ENCODE measurements around the gene TES.
"Not testable (repeated sequence)": the region's sequence is repeated elsewhere in the genome, so short reads cannot be mapped to it uniquely, and the experiment has no call there.

Gene TES

GRCh38 chr7:116171094-116171493, 39.2 kb upstream of the TES start:
- Histone ChIP-seq H3K27me3 (ENCODE audit: control insufficient read depth in 2 of 2, insufficient read depth in 2 of 2, low read length in 2 of 2) (no peaks in the 10 kb centered on the region), H3K4me1 (ENCODE audit: control insufficient read depth in 2 of 2, insufficient read depth in 2 of 2, low read length in 2 of 2) (no peaks in the 10 kb centered on the region), H3K9me3 (ENCODE audit: control insufficient read depth in 2 of 2, low read length in 2 of 2) (no peaks in the 10 kb centered on the region), H3K36me3 (ENCODE audit: control insufficient read depth in 2 of 2, insufficient read depth in 2 of 2, low read length in 2 of 2) (no peaks in the 10 kb centered on the region), H3K27ac (ENCODE audit: low read depth in 2 of 2, low read length in 2 of 2) (no peak overlapping the region), H3K4me3 (ENCODE audit: low read length in 2 of 2) (no peak overlapping the region), H3K9ac (ENCODE audit: low read depth in 1 of 2, low read length in 2 of 2) (no peak overlapping the region)

GRCh38 chr7:116172353-116172752, 38.0 kb upstream of the TES start:
- no peaks in the 10 kb centered on the region for H3K9me3 ChIP-seq (ENCODE audit: control insufficient read depth in 2 of 2, low read length in 2 of 2)
- H3K36me3 ChIP-seq (ENCODE audit: control insufficient read depth in 2 of 2, insufficient read depth in 2 of 2, low read length in 2 of 2) = no peaks in the 10 kb centered on the region
- H3K4me1 ChIP-seq (ENCODE audit: control insufficient read depth in 2 of 2, insufficient read depth in 2 of 2, low read length in 2 of 2) = no peaks in the 10 kb centered on the region
- no peak overlapping the region for H3K27ac ChIP-seq (ENCODE audit: low read depth in 2 of 2, low read length in 2 of 2)
- no peak overlapping the region for H3K4me3 ChIP-seq (ENCODE audit: low read length in 2 of 2)
- no peaks in the 10 kb centered on the region for H3K27me3 ChIP-seq (ENCODE audit: control insufficient read depth in 2 of 2, insufficient read depth in 2 of 2, low read length in 2 of 2)
- no peak overlapping the region for H3K9ac ChIP-seq (ENCODE audit: low read depth in 1 of 2, low read length in 2 of 2)

DNA sequence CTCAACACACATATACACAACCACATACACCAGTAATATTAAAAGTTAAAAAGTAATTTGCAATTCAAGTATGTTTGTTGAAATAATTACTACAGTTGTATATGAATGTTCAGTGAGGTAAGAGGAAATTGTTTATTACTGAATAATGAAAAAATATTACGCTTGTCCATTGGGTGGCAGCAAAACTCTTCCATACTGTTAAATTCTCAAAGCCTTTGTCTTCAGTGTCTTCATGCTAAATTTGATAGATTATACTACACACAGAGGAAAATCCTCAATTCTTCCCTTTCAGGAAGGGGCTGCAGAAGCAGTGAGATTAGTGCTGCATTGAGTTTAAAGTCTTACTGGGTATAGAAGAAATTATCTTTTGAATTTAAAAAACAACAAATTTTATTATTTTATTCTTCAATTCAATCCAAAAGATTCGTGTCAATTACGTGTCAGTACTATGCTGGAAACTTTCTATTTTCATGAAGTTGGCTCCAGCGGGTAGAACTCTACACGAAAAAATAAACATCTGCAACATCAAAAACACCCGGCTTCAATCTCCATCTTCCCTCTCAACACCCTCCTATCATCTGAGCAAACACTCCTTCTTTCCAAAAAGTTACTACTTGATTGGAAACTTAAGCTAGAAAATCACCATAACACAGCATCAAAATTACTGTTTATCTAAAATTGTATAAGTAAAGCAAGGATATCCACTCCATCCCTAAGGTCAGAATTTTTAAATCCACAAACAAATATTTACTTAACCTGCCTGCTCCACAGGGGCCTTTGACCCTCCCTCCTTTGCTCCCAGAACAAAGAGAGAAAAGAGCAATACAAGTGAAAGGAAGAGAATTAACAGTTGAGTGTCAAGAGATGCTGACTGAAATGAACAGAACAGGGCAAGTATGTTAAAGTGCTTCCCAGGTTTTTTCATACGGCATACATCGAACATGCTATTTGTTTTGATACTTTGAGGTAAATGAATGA, 37.0 kb upstream of the TES start:
- Histone ChIP-seq H3K4me3 (ENCODE audit: low read length in 2 of 2) (no peak overlapping the region), H3K36me3 (ENCODE audit: control insufficient read depth in 2 of 2, insufficient read depth in 2 of 2, low read length in 2 of 2) (no peaks in the 10 kb centered on the region), H3K9ac (ENCODE audit: low read depth in 1 of 2, low read length in 2 of 2) (no peak overlapping the region), H3K9me3 (ENCODE audit: control insufficient read depth in 2 of 2, low read length in 2 of 2) (no peaks in the 10 kb centered on the region), H3K27ac (ENCODE audit: low read depth in 2 of 2, low read length in 2 of 2) (no peak overlapping the region), H3K27me3 (ENCODE audit: control insufficient read depth in 2 of 2, insufficient read depth in 2 of 2, low read length in 2 of 2) (no peaks in the 10 kb centered on the region), H3K4me1 (ENCODE audit: control insufficient read depth in 2 of 2, insufficient read depth in 2 of 2, low read length in 2 of 2) (no peaks in the 10 kb centered on the region)

- H3K27ac ChIP-seq (ENCODE audit: low read depth in 2 of 2, low read length in 2 of 2); H3K4me3 ChIP-seq (ENCODE audit: low read length in 2 of 2); H3K27me3 ChIP-seq (ENCODE audit: control insufficient read depth in 2 of 2, insufficient read depth in 2 of 2, low read length in 2 of 2); H3K9me3 ChIP-seq (ENCODE audit: control insufficient read depth in 2 of 2, low read length in 2 of 2); H3K9ac ChIP-seq (ENCODE audit: low read depth in 1 of 2, low read length in 2 of 2); H3K36me3 ChIP-seq (ENCODE audit: control insufficient read depth in 2 of 2, insufficient read depth in 2 of 2, low read length in 2 of 2); H3K4me1 ChIP-seq (ENCODE audit: control insufficient read depth in 2 of 2, insufficient read depth in 2 of 2, low read length in 2 of 2): not testable (repeated sequence)
Observed at GRCh38 chr7:116175095-116175494, 35.2 kb upstream of the TES start.

GRCh38 chr7:116176226-116176625, 34.1 kb upstream of the TES start:
- H3K4me3 ChIP-seq (ENCODE audit: low read length in 2 of 2) = no peak overlapping the region
- no peaks in the 10 kb centered on the region for H3K9me3 ChIP-seq (ENCODE audit: control insufficient read depth in 2 of 2, low read length in 2 of 2)
- no peak overlapping the region for H3K9ac ChIP-seq (ENCODE audit: low read depth in 1 of 2, low read length in 2 of 2)
- peaks cover 0 to 2% of the 10 kb centered on the region in 2 donors for H3K4me1 ChIP-seq (ENCODE audit: control insufficient read depth in 2 of 2, insufficient read depth in 2 of 2, low read length in 2 of 2)
- H3K36me3 ChIP-seq (ENCODE audit: control insufficient read depth in 2 of 2, insufficient read depth in 2 of 2, low read length in 2 of 2) = no peaks in the 10 kb centered on the region
- no peaks in the 10 kb centered on the region for H3K27me3 ChIP-seq (ENCODE audit: control insufficient read depth in 2 of 2, insufficient read depth in 2 of 2, low read length in 2 of 2)
- H3K27ac ChIP-seq (ENCODE audit: low read depth in 2 of 2, low read length in 2 of 2) = no peak overlapping the region

GRCh38 chr7:116177009-116177408, 33.3 kb upstream of the TES start:
- Histone ChIP-seq H3K36me3 (ENCODE audit: control insufficient read depth in 2 of 2, insufficient read depth in 2 of 2, low read length in 2 of 2) (no peaks in the 10 kb centered on the region), H3K9ac (ENCODE audit: low read depth in 1 of 2, low read length in 2 of 2) (no peak overlapping the region), H3K4me1 (ENCODE audit: control insufficient read depth in 2 of 2, insufficient read depth in 2 of 2, low read length in 2 of 2) (peaks cover 0 to 2% of the 10 kb centered on the region in 2 donors), H3K27me3 (ENCODE audit: control insufficient read depth in 2 of 2, insufficient read depth in 2 of 2, low read length in 2 of 2) (no peaks in the 10 kb centered on the region), H3K4me3 (ENCODE audit: low read length in 2 of 2) (no peak overlapping the region), H3K27ac (ENCODE audit: low read depth in 2 of 2, low read length in 2 of 2) (no peak overlapping the region), H3K9me3 (ENCODE audit: control insufficient read depth in 2 of 2, low read length in 2 of 2) (no peaks in the 10 kb centered on the region)

- no peak overlapping the region for H3K27ac ChIP-seq (ENCODE audit: low read depth in 2 of 2, low read length in 2 of 2)
- peaks cover 0 to 2% of the 10 kb centered on the region in 2 donors for H3K4me1 ChIP-seq (ENCODE audit: control insufficient read depth in 2 of 2, insufficient read depth in 2 of 2, low read length in 2 of 2)
- H3K27me3 ChIP-seq (ENCODE audit: control insufficient read depth in 2 of 2, insufficient read depth in 2 of 2, low read length in 2 of 2) = no peaks in the 10 kb centered on the region
- H3K36me3 ChIP-seq (ENCODE audit: control insufficient read depth in 2 of 2, insufficient read depth in 2 of 2, low read length in 2 of 2) = no peaks in the 10 kb centered on the region
- no peaks in the 10 kb centered on the region for H3K9me3 ChIP-seq (ENCODE audit: control insufficient read depth in 2 of 2, low read length in 2 of 2)
- no peak overlapping the region for H3K4me3 ChIP-seq (ENCODE audit: low read length in 2 of 2)
- H3K9ac ChIP-seq (ENCODE audit: low read depth in 1 of 2, low read length in 2 of 2) = no peak overlapping the region
Observed at GRCh38 chr7:116180302-116180701, 30.0 kb upstream of the TES start.

GRCh38 chr7:116182023-116182422, 28.3 kb upstream of the TES start:
- Histone ChIP-seq H3K9ac (ENCODE audit: low read depth in 1 of 2, low read length in 2 of 2) (no peak overlapping the region), H3K4me1 (ENCODE audit: control insufficient read depth in 2 of 2, insufficient read depth in 2 of 2, low read length in 2 of 2) (peaks cover 0 to 2% of the 10 kb centered on the region in 2 donors), H3K27me3 (ENCODE audit: control insufficient read depth in 2 of 2, insufficient read depth in 2 of 2, low read length in 2 of 2) (no peaks in the 10 kb centered on the region), H3K9me3 (ENCODE audit: control insufficient read depth in 2 of 2, low read length in 2 of 2) (no peaks in the 10 kb centered on the region), H3K4me3 (ENCODE audit: low read length in 2 of 2) (no peak overlapping the region), H3K27ac (ENCODE audit: low read depth in 2 of 2, low read length in 2 of 2) (no peak overlapping the region), H3K36me3 (ENCODE audit: control insufficient read depth in 2 of 2, insufficient read depth in 2 of 2, low read length in 2 of 2) (no peaks in the 10 kb centered on the region)

GRCh38 chr7:116185450-116185849, 24.9 kb upstream of the TES start:
- Histone ChIP-seq H3K4me1 (ENCODE audit: control insufficient read depth in 2 of 2, insufficient read depth in 2 of 2, low read length in 2 of 2) (no peaks in the 10 kb centered on the region), H3K9me3 (ENCODE audit: control insufficient read depth in 2 of 2, low read length in 2 of 2) (no peaks in the 10 kb centered on the region), H3K36me3 (ENCODE audit: control insufficient read depth in 2 of 2, insufficient read depth in 2 of 2, low read length in 2 of 2) (no peaks in the 10 kb centered on the region), H3K9ac (ENCODE audit: low read depth in 1 of 2, low read length in 2 of 2) (no peak overlapping the region), H3K27ac (ENCODE audit: low read depth in 2 of 2, low read length in 2 of 2) (no peak overlapping the region), H3K4me3 (ENCODE audit: low read length in 2 of 2) (no peak overlapping the region), H3K27me3 (ENCODE audit: control insufficient read depth in 2 of 2, insufficient read depth in 2 of 2, low read length in 2 of 2) (no peaks in the 10 kb centered on the region)

GRCh38 chr7:116185956-116186355, 24.4 kb upstream of the TES start:
- Histone ChIP-seq H3K9me3 (ENCODE audit: control insufficient read depth in 2 of 2, low read length in 2 of 2) (no peaks in the 10 kb centered on the region), H3K36me3 (ENCODE audit: control insufficient read depth in 2 of 2, insufficient read depth in 2 of 2, low read length in 2 of 2) (no peaks in the 10 kb centered on the region), H3K27ac (ENCODE audit: low read depth in 2 of 2, low read length in 2 of 2) (no peak overlapping the region), H3K27me3 (ENCODE audit: control insufficient read depth in 2 of 2, insufficient read depth in 2 of 2, low read length in 2 of 2) (no peaks in the 10 kb centered on the region), H3K4me1 (ENCODE audit: control insufficient read depth in 2 of 2, insufficient read depth in 2 of 2, low read length in 2 of 2) (no peaks in the 10 kb centered on the region), H3K9ac (ENCODE audit: low read depth in 1 of 2, low read length in 2 of 2) (no peak overlapping the region), H3K4me3 (ENCODE audit: low read length in 2 of 2) (no peak overlapping the region)

Data from mucosa of rectum (tissue), 2 donors.